ENCODE data around the gene NR2F1.

GRCh38 chr5:93611273-93611975 is 28.4 kb downstream of the NR2F1 start:
- TF ChIP-seq, protein P1, sequence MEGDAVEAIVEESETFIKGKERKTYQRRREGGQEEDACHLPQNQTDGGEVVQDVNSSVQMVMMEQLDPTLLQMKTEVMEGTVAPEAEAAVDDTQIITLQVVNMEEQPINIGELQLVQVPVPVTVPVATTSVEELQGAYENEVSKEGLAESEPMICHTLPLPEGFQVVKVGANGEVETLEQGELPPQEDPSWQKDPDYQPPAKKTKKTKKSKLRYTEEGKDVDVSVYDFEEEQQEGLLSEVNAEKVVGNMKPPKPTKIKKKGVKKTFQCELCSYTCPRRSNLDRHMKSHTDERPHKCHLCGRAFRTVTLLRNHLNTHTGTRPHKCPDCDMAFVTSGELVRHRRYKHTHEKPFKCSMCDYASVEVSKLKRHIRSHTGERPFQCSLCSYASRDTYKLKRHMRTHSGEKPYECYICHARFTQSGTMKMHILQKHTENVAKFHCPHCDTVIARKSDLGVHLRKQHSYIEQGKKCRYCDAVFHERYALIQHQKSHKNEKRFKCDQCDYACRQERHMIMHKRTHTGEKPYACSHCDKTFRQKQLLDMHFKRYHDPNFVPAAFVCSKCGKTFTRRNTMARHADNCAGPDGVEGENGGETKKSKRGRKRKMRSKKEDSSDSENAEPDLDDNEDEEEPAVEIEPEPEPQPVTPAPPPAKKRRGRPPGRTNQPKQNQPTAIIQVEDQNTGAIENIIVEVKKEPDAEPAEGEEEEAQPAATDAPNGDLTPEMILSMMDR (conservative IDR thresholded peaks at IDR 0.05 in 1 of 2, IDR thresholded peaks at IDR 0.05 in 1 of 2; ENCODE audit: extremely low read depth in 1 of 2, insufficient read depth in 1 of 2, low read depth in 1 of 2, low read length in 2 of 2): no peak
- TF ChIP-seq EZH2 (IDR thresholded peaks at IDR 0.05; ENCODE audit: borderline replicate concordance, low read length): no peak
